ENCODE results near the gene DCLK3. TPM values are rescaled to one million over a fixed set of nuclear protein-coding genes. Genes with fewer than 3 reads are reported as not detected.

The DCLK3 gene
- polyA plus RNA-seq, 1 experiment, result not detected

- DNase-seq (ENCODE audit: low read depth, low spot score), result no peak
- POLR2A ChIA-PET, result no interaction called here
- no peaks in the 10 kb centered on the region for H3K9me3 ChIP-seq (ENCODE audit: control insufficient read depth, insufficient read depth, low read length)
- CTCF ChIA-PET, result interaction anchor here (2.1 kb wide), 1 partner anchor 163 kb away, joined by 8 read pairs; no protein-coding TSS in a partner anchor
- no peak overlapping the region for H3K4me3 ChIP-seq (ENCODE audit: low read depth, low read length)
- H3K27ac ChIP-seq (ENCODE audit: low read depth, low read length), result no peak overlapping the region
- no peak for TF ChIP-seq CTCF (IDR thresholded peaks at IDR 0.05; ENCODE audit: low read depth, low read length)
- peaks cover 7% of the 10 kb centered on the region for H3K27me3 ChIP-seq (ENCODE audit: control insufficient read depth, insufficient read depth, low read length)
Measured at GRCh38 chr3:36795622-36796021, 31.3 kb upstream of the DCLK3 start.

GRCh38 chr3:36792342-36792741, 28.0 kb upstream of the DCLK3 start:
- peak; percentile 65 for TF ChIP-seq CTCF (IDR thresholded peaks at IDR 0.05; ENCODE audit: low read depth, low read length)
- Histone ChIP-seq H3K27me3 (ENCODE audit: control insufficient read depth, insufficient read depth, low read length) (peaks cover 16% of the 10 kb centered on the region), H3K27ac (ENCODE audit: low read depth, low read length) (no peak overlapping the region), H3K9me3 (ENCODE audit: control insufficient read depth, insufficient read depth, low read length) (no peaks in the 10 kb centered on the region), H3K4me3 (ENCODE audit: low read depth, low read length) (no peak overlapping the region)
- ChIA-PET POLR2A (no interaction called here), CTCF (interaction anchor here (1.1 to 3.5 kb wide), 5 partner anchors 20 to 166 kb away, joined by 3 to 38 read pairs (median 4); no protein-coding TSS in a partner anchor)
- DNase-seq (ENCODE audit: low read depth, low spot score), result peak; percentile 3

- no peak for TF ChIP-seq CTCF (IDR thresholded peaks at IDR 0.05; ENCODE audit: low read depth, low read length)
- POLR2A ChIA-PET, result no interaction called here
Measured at GRCh38 chr3:36790765-36791164, 26.4 kb upstream of the DCLK3 start.

GRCh38 chr3:36786921-36787890, 22.9 kb upstream of the DCLK3 start:
- H3K9me3 ChIP-seq (ENCODE audit: control insufficient read depth, insufficient read depth, low read length), result no peaks in the 10 kb centered on the region
- no peak overlapping the region for H3K27ac ChIP-seq (ENCODE audit: low read depth, low read length)
- no peak overlapping the region for H3K4me3 ChIP-seq (ENCODE audit: low read depth, low read length)
- CTCF ChIA-PET, result interaction anchor here (1.3 kb wide), 2 partner anchors 171 to 172 kb away, joined by 3 read pairs; no protein-coding TSS in a partner anchor
- no peak for TF ChIP-seq CTCF (IDR thresholded peaks at IDR 0.05; ENCODE audit: low read depth, low read length)
- POLR2A ChIA-PET, result no interaction called here
- peaks cover 13% of the 10 kb centered on the region for H3K27me3 ChIP-seq (ENCODE audit: control insufficient read depth, insufficient read depth, low read length)
- no peak for DNase-seq (ENCODE audit: low read depth, low spot score)

More at GRCh38 chr3:36790765-36791164, 26.4 kb upstream of the DCLK3 start:
- CTCF ChIA-PET, result interaction anchor here (2.7 to 3.5 kb wide), 2 partner anchors 78 to 168 kb away, joined by 26 to 38 read pairs; no protein-coding TSS in a partner anchor
- Histone ChIP-seq H3K4me3 (ENCODE audit: low read depth, low read length) (no peak overlapping the region), H3K27me3 (ENCODE audit: control insufficient read depth, insufficient read depth, low read length) (peaks cover 16% of the 10 kb centered on the region), H3K9me3 (ENCODE audit: control insufficient read depth, insufficient read depth, low read length) (no peaks in the 10 kb centered on the region), H3K27ac (ENCODE audit: low read depth, low read length) (no peak overlapping the region)
- no peak for DNase-seq (ENCODE audit: low read depth, low spot score)

- no peaks in the 10 kb centered on the region for H3K9me3 ChIP-seq (ENCODE audit: control insufficient read depth, insufficient read depth, low read length)
- POLR2A ChIA-PET, result no interaction called here
- no peak for DNase-seq (ENCODE audit: low read depth, low spot score)
- TF ChIP-seq CTCF (IDR thresholded peaks at IDR 0.05; ENCODE audit: low read depth, low read length), result no peak
- CTCF ChIA-PET, result no interaction called here
- no peak overlapping the region for H3K27ac ChIP-seq (ENCODE audit: low read depth, low read length)
- peaks cover 4% of the 10 kb centered on the region for H3K27me3 ChIP-seq (ENCODE audit: control insufficient read depth, insufficient read depth, low read length)
- H3K4me3 ChIP-seq (ENCODE audit: low read depth, low read length), result no peak overlapping the region
Measured at GRCh38 chr3:36784138-36784635, 19.8 kb upstream of the DCLK3 start.
